Endothelial cell of umbilical vein (primary cell): ENCODE measurements around the gene YAP1. TPM values are rescaled to one million over a fixed set of nuclear protein-coding genes. Genes with fewer than 3 reads are reported as not detected.

ENCODE experiments used
- BruUV-seq: library from RNA; stranded (reverse); fragments of 400-500 nt; replicated peaks from 2 replicates; lab custom pipeline; 2021; lab: Mats Ljungman, UMichigan
- CTCF ChIA-PET: fragments of 300-600, 350-600 bp; sonication (Branson Sonifier 250); formaldehyde crosslinking; loops from one replicate; lab custom pipeline; 2021; ENCODE audit warnings: antibody characterized with exemption, inconsistent platforms; lab: Charles Lee
- POLR2A ChIA-PET: fragments of 300-600, 350-600 bp; sonication (Branson Sonifier 250); formaldehyde crosslinking; loops from one replicate; lab custom pipeline; 2021; ENCODE audit warnings: antibody characterized with exemption, inconsistent platforms; lab: Charles Lee
- DNase-seq: peaks from one replicate; pipeline ENCODE4 v3.0.0-alpha.2; 2011; ENCODE audit warnings: low read depth, low spot score
- FAIRE-seq: peaks from 2 replicates; lab custom pipeline; 2011; peaks lifted over from hg19 to GRCh38; lab: Jason Lieb, UNC
- H2AFZ ChIP-seq: 2 replicates; pipeline ENCODE4 v1.6.0; 2012; ENCODE audit warnings: low read depth, low read length, control low read depth, inconsistent platforms
- H3K27ac ChIP-seq: 2 replicates; pipeline ENCODE4 v1.5.1; 2011; ENCODE audit warnings: low read depth, mild to moderate bottlenecking, control low read depth, low read length, moderate library complexity; ENCODE audit not compliant: insufficient read depth
- H3K27me3 ChIP-seq, 2 experiments: 2 replicates each; pipeline versions ENCODE4 v1.6.0 to v1.6.1; 2011; ENCODE audit warnings: low read length in 2 of 2, mixed read lengths in 1 of 2; ENCODE audit not compliant: control insufficient read depth in 2 of 2, insufficient read depth in 2 of 2
- H3K36me3 ChIP-seq, 2 experiments: 2 replicates in 1 of 2; 3 replicates in 1 of 2; pipeline ENCODE4 v1.5.1; 2011; ENCODE audit warnings: low read length in 2 of 2, mild to moderate bottlenecking in 1 of 2, moderate library complexity in 1 of 2; ENCODE audit not compliant: control insufficient read depth in 2 of 2, insufficient read depth in 2 of 2; ENCODE audit errors: extremely low read depth in 1 of 2
- H3K4me1 ChIP-seq: 3 replicates; pipeline ENCODE4 v1.5.1; 2011; ENCODE audit warnings: mild to moderate bottlenecking, low read length; ENCODE audit not compliant: control insufficient read depth, insufficient read depth; ENCODE audit errors: extremely low read depth
- H3K4me2 ChIP-seq: 2 replicates; pipeline ENCODE4 v1.6.1; 2011; ENCODE audit warnings: low read length, control low read depth, mixed read lengths; ENCODE audit not compliant: insufficient read depth
- H3K4me3 ChIP-seq, 3 experiments: fragments of 200-600 bp in 1 of 3; sonication (generic), shearing (Covaris generic) in 1 of 3; replicated peaks in 1 of 3; 2 replicates each; pipeline ENCODE4 v1.5.1; 2011 to 2016; ENCODE audit warnings: control low read depth in 3 of 3, low read length in 3 of 3, mild to moderate bottlenecking in 2 of 3, inconsistent platforms in 1 of 3, low read depth in 1 of 3, moderate library complexity in 1 of 3; ENCODE audit not compliant: insufficient read depth in 1 of 3
- H3K79me2 ChIP-seq: 2 replicates; pipeline ENCODE4 v1.6.0; 2012; ENCODE audit warnings: low read length, inconsistent platforms; ENCODE audit not compliant: control insufficient read depth, insufficient read depth
- H3K9ac ChIP-seq: replicated peaks from 2 replicates; pipeline ENCODE3; 2011; ENCODE audit warnings: low read length, control low read depth; ENCODE audit not compliant: insufficient read depth; ENCODE audit errors: extremely low read depth
- H3K9me1 ChIP-seq: replicated peaks from 3 replicates; pipeline ENCODE4 v1.6.0; 2011; ENCODE audit warnings: mild to moderate bottlenecking, low read length; ENCODE audit not compliant: control insufficient read depth, insufficient read depth; ENCODE audit errors: extremely low read depth
- H3K9me3 ChIP-seq: replicated peaks from 2 replicates; pipeline ENCODE4 v1.5.1; 2012; ENCODE audit warnings: low read length, inconsistent platforms; ENCODE audit not compliant: control insufficient read depth, insufficient read depth
- H4K20me1 ChIP-seq: replicated peaks from 2 replicates; pipeline ENCODE3; 2011; ENCODE audit warnings: mild to moderate bottlenecking, low read length; ENCODE audit not compliant: control insufficient read depth, insufficient read depth; ENCODE audit errors: extremely low read depth
- CTCF ChIP-seq, 2 donors: IDR thresholded peaks; 1 replicate in 1 of 2; 2 replicates in 1 of 2; pipeline ENCODE4 v1.5.1; 2011; ENCODE audit warnings: low read length in 2 of 2, mild to moderate bottlenecking in 2 of 2, moderate library complexity in 2 of 2, control low read depth in 1 of 2, inconsistent platforms in 1 of 2, low read depth in 1 of 2; ENCODE audit not compliant: insufficient read depth in 1 of 2; ENCODE audit errors: extremely low read depth in 1 of 2
- FOS ChIP-seq: IDR thresholded peaks from 2 replicates; pipeline ENCODE4 v1.6.1; 2011; ENCODE audit warnings: mild to moderate bottlenecking, low read length, moderate library complexity, borderline replicate concordance; ENCODE audit not compliant: insufficient read depth
- JUN ChIP-seq: IDR thresholded peaks from 2 replicates; pipeline ENCODE4 v1.6.1; 2011; ENCODE audit warnings: borderline replicate concordance, low read depth; ENCODE audit not compliant: insufficient read length, insufficient read depth
- MAX ChIP-seq: IDR thresholded peaks from 2 replicates; pipeline ENCODE4 v1.6.1; 2011; ENCODE audit not compliant: insufficient read depth, insufficient read length
- POLR2A ChIP-seq: IDR thresholded peaks from 2 replicates; pipeline ENCODE4 v1.6.1; 2012; ENCODE audit warnings: low read depth, mild to moderate bottlenecking, control low read depth, low read length
- POLR2AphosphoS5 ChIP-seq: IDR thresholded peaks from 2 replicates; pipeline ENCODE4 v1.6.1; 2012; ENCODE audit warnings: low read depth, mild to moderate bottlenecking, control low read depth, low read length, moderate library complexity; ENCODE audit not compliant: insufficient read depth
- dilution Hi-C: fragments of 300-500 bp; cut with MboI; formaldehyde crosslinking; loops from one replicate; pipeline ENCODE4 v1.15.0; 2019; ENCODE audit warnings: low sequenced_read_pairs; ENCODE audit not compliant: extremely low pct_ligation_motif_present
- intact Hi-C: fragments of 100-400 bp; cut with micrococcal nuclease; formaldehyde crosslinking; loops from one replicate; pipeline ENCODE4 v1.10.0; 2022
- polyA plus RNA-seq, 4 experiments: library from polyadenylated mRNA; depleted of rRNA in 3 of 4; stranded (reverse) in 3 of 4; unstranded in 1 of 4; fragments of >200 nt; gene quantifications; 2 replicates each; pipeline versions ENCODE4 v1.2.1 to v1.2.3, GENCODE V29; 2011 to 2012; ENCODE audit warnings: missing spikeins in 1 of 4
- total RNA-seq: library from RNA; stranded (reverse); gene quantifications from 2 replicates; pipeline ENCODE4 v1.2.3, GENCODE V29; 2021

The YAP1 gene
- total and polyA plus RNA-seq, 2 donors (not counting 3 experiments of a cell fraction or from before 2014, with no cell fraction given), result 32.6 to 48.9 TPM

GRCh38 chr11:102138670-102139069 is 28.4 kb downstream of the YAP1 start:
- DNase-seq, result no peak
- Histone ChIP-seq H2AFZ (no peak overlapping the region), H3K4me3 (no peak overlapping the region), H3K9ac (no peak overlapping the region), H3K79me2 (peaks cover 5% of the 10 kb centered on the region), H3K4me2 (no peak overlapping the region), H3K36me3 (no peaks in the 10 kb centered on the region), H3K4me1 (no peaks in the 10 kb centered on the region), H3K9me1 (no peaks in the 10 kb centered on the region), H3K27ac (no peak overlapping the region), H3K27me3 (no peaks in the 10 kb centered on the region), H4K20me1 (peaks cover 4% of the 10 kb centered on the region), H3K9me3 (no peaks in the 10 kb centered on the region)
- intact Hi-C loops (no loop called here), dilution Hi-C loops (no loop called here)
- POLR2A ChIA-PET, result no interaction called here
- no peak for FAIRE-seq
- TF ChIP-seq FOS (no peak), MAX (no peak), CTCF (IDR thresholded peaks at IDR 0.05; ENCODE audit: extremely low read depth in 1 of 2, insufficient read depth in 1 of 2, low read depth in 1 of 2, low read length in 2 of 2) (no peak), POLR2AphosphoS5 (no peak), JUN (no peak), POLR2A (no peak)
- CTCF ChIA-PET, result interaction anchor here (1.2 kb wide), 1 partner anchor 9 kb away, joined by 4 read pairs; no protein-coding TSS in a partner anchor
- BruUV-seq, result no TSS peak
